Lung (tissue), 12 donors: ENCODE data around the gene ADAMTS3. TPM values are rescaled to one million over a fixed set of nuclear protein-coding genes. Genes with fewer than 3 reads are reported as not detected.

ENCODE experiments used
- ATAC-seq: fragments of 200-7000 bp; cut with Tn5 transposase; one replicate; pipeline ENCODE4 v1.9.1; 2020; ENCODE audit warnings: moderate number of reproducible peaks; ENCODE audit not compliant: insufficient read depth, low FRiP score
- DNase-seq, 3 donors: peaks; one replicate each; pipeline ENCODE4 v3.0.0-alpha.2; 2013 to 2017
- H3K27ac ChIP-seq, 2 donors: one replicate each; pipeline ENCODE4 v1.5.1; 2013; ENCODE audit warnings: mild to moderate bottlenecking in 2 of 2, moderate library complexity in 2 of 2, control low read depth in 1 of 2, inconsistent platforms in 1 of 2, low read depth in 1 of 2, low read length in 1 of 2
- H3K27me3 ChIP-seq, 3 donors: one replicate each; pipeline ENCODE4 v1.5.1; 2013; ENCODE audit warnings: low read length in 2 of 3; ENCODE audit not compliant: control insufficient read depth in 3 of 3, insufficient read depth in 3 of 3
- H3K36me3 ChIP-seq, 4 donors: one replicate each; pipeline ENCODE4 v1.5.1; 2013; ENCODE audit warnings: low read length in 4 of 4, mild to moderate bottlenecking in 1 of 4, moderate library complexity in 1 of 4; ENCODE audit not compliant: control insufficient read depth in 4 of 4, insufficient read depth in 4 of 4
- H3K4me1 ChIP-seq, 5 donors: one replicate each; pipeline ENCODE4 v1.5.1; 2013; ENCODE audit warnings: low read length in 5 of 5, mild to moderate bottlenecking in 2 of 5, moderate library complexity in 1 of 5; ENCODE audit not compliant: control insufficient read depth in 5 of 5, insufficient read depth in 5 of 5
- H3K4me3 ChIP-seq: one replicate; pipeline ENCODE4 v1.5.1; 2013; ENCODE audit warnings: mild to moderate bottlenecking, control low read depth, moderate library complexity
- H3K9ac ChIP-seq, 2 donors: one replicate each; pipeline ENCODE4 v1.5.1; 2013; ENCODE audit warnings: low read length in 2 of 2, control low read depth in 1 of 2; ENCODE audit not compliant: insufficient read depth in 1 of 2
- H3K9me3 ChIP-seq, 4 donors: one replicate each; pipeline ENCODE4 v1.5.1; 2013; ENCODE audit warnings: low read length in 3 of 4, mild to moderate bottlenecking in 1 of 4, moderate library complexity in 1 of 4; ENCODE audit not compliant: control insufficient read depth in 4 of 4, insufficient read depth in 3 of 4
- CTCF ChIP-seq: IDR thresholded peaks from 2 replicates; pipeline ENCODE4 v1.5.1; 2012; ENCODE audit warnings: mild to moderate bottlenecking; ENCODE audit errors: control extremely low read depth, extremely low read depth
- WGBS, 2 donors: extraction: QIAGEN DNeasy Blood & Tissue Kit; methylation state at CpG; one replicate each; pipeline ENCODE4 v1.1.7; 2013; 5-methylcytosine and 5-hydroxymethylcytosine counted together
- polyA plus RNA-seq, 2 donors: library from polyadenylated mRNA; stranded (reverse); fragments of 200-250 nt; gene quantifications; one replicate each; pipeline ENCODE4 v1.2.1, GENCODE V29; 2013
- total RNA-seq, 2 donors: library from RNA; depleted of rRNA in 1 of 2; stranded (reverse); fragments of >200 nt in 1 of 2; gene quantifications; one replicate each; pipeline ENCODE4 v1.2.1, GENCODE V29; 2014 to 2021
- donor health status: control.
- donor health status: control.
- donor health status: Bipolar disorder and iron deficiency.
- donor health status: healthy.
- donor health status: DM: yes; HTN: yes; CAD: no.

ADAMTS3 gene
- total and polyA plus RNA-seq, 4 donors, result 1.1 to 12.9 (median 2.1) TPM

DNA sequence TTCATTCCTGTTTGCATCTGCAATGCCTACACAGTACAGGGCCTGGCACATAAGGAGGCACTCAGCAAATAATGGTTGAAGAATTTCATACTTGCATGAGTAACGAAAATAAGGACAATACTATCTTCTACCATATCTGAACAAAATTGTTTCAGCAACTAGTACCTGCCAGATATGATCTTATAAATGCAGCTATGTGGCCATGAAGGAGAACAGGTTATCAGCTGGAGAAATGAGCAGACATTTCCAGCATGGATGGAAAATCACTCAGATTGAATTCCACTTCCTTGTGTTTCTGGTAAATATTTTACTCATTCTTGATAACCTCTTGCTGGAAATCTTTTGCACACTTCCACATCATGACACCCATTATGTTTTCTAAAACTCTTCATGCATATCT lies 204.0 kb downstream of the ADAMTS3 start:
- Histone ChIP-seq H3K4me1 (no peaks in the 10 kb centered on the region), H3K4me3 (no peak overlapping the region), H3K9ac (no peak overlapping the region), H3K9me3 (no peaks in the 10 kb centered on the region), H3K36me3 (no peaks in the 10 kb centered on the region), H3K27me3 (no peaks in the 10 kb centered on the region), H3K27ac (no peak overlapping the region)
- 79 to 83% methylated on average over 1 of the region's 1 CpG for WGBS, 2 donors
- no peak for DNase-seq
- no peak for ATAC-seq
- TF ChIP-seq CTCF, result no peak

GRCh38 chr4:72360075-72360474 lies 208.9 kb downstream of the ADAMTS3 start:
- TF ChIP-seq CTCF, result no peak
- H3K4me1 ChIP-seq, result no peaks in the 10 kb centered on the region
- H3K27ac ChIP-seq, result no peak overlapping the region
- no peaks in the 10 kb centered on the region for H3K36me3 ChIP-seq
- no peak for ATAC-seq
- H3K9me3 ChIP-seq, result no peaks in the 10 kb centered on the region
- WGBS, 2 donors, result 91 to 92% methylated on average over 6 of the region's 6 CpGs
- no peak overlapping the region for H3K4me3 ChIP-seq
- no peak for DNase-seq
- H3K9ac ChIP-seq, result no peak overlapping the region
- no peaks in the 10 kb centered on the region for H3K27me3 ChIP-seq

- no peak for TF ChIP-seq CTCF
- Histone ChIP-seq H3K27ac (no peak overlapping the region), H3K4me1 (no peaks in the 10 kb centered on the region), H3K36me3 (no peaks in the 10 kb centered on the region), H3K27me3 (no peaks in the 10 kb centered on the region), H3K9ac (no peak overlapping the region), H3K4me3 (no peak overlapping the region), H3K9me3 (no peaks in the 10 kb centered on the region)
- 79 to 83% methylated on average over 2 of the region's 2 CpGs for WGBS, 2 donors
- no peak for DNase-seq
- ATAC-seq, result no peak
Measured at GRCh38 chr4:72358483-72358882, 210.5 kb downstream of the ADAMTS3 start.

DNA sequence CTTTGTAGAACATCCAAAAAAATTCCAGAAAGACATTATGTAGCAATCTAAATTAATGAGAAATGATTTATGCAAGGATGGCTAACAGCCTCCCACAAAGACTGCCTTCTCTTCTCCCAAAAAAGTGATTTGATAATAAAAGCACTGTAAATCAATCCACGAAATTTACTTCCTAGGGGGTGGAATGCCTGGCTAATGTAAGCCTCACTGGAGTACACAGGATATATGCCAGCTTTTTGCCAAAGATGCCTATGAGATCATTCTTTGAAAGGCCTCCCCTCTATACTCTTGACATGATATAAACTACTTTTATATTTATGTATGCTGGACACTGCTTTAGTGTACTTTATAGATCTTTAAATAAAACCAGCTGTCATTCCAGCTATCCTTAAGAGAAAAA lies 211.1 kb downstream of the ADAMTS3 start:
- H3K36me3 ChIP-seq, result no peaks in the 10 kb centered on the region
- ATAC-seq (no peak), DNase-seq (no peak)
- H3K27ac ChIP-seq, result no peak overlapping the region
- no peak for TF ChIP-seq CTCF
- H3K4me1 ChIP-seq, result no peaks in the 10 kb centered on the region
- WGBS, 2 donors, result 62 to 63% methylated on average over 1 of the region's 1 CpG
- no peak overlapping the region for H3K4me3 ChIP-seq
- peaks cover 0 to 1% (median 0%) of the 10 kb centered on the region in 4 donors for H3K9me3 ChIP-seq
- H3K9ac ChIP-seq, result no peak overlapping the region
- no peaks in the 10 kb centered on the region for H3K27me3 ChIP-seq
